CD1c-positive myeloid dendritic cell (primary cell): ENCODE results near the gene CIC.
"Not testable (repeated sequence)": the region's sequence is repeated elsewhere in the genome, so short reads cannot be mapped to it uniquely, and the experiment has no call there.

Experiments used
- DNase-seq: peaks from one replicate; pipeline ENCODE4 v3.0.0-alpha.2; 2016; ENCODE audit errors: extremely low spot score

Gene CIC

GRCh38 chr19:42313096-42313839 is 44.2 kb downstream of the CIC start, which contains the start of gene TMEM145:
TSS of gene TMEM145 (plus strand) at chr19:42313309. CDS start at chr19:42313377, 68 bp downstream.
- peak; percentile 37 for DNase-seq

GRCh38 chr19:42313840-42314755 is 45.0 kb downstream of the CIC start:
- DNase-seq, result no peak

GRCh38 chr19:42315024-42315423 is 46.0 kb downstream of the CIC start:
- no peak for DNase-seq

- DNase-seq, result peak; percentile 52
Observed at GRCh38 chr19:42316223-42317211, 47.5 kb downstream of the CIC start.

- no peak for DNase-seq
Observed at GRCh38 chr19:42317535-42317934, 48.5 kb downstream of the CIC start.

- DNase-seq, result no peak
Observed at GRCh38 chr19:42322305-42322704, 53.3 kb downstream of the CIC start.

- DNase-seq, result no peak
Observed at GRCh38 chr19:42323473-42323851, 54.4 kb downstream of the CIC start.

GRCh38 chr19:42323852-42324654 is 55.0 kb downstream of the CIC start:
- DNase-seq, result peak; percentile 56

- DNase-seq, result no peak
Observed at GRCh38 chr19:42324655-42325307, 55.7 kb downstream of the CIC start.

- DNase-seq, result peak; percentile 99
Observed at GRCh38 chr19:42325308-42325895, 56.4 kb downstream of the CIC start, which contains the start of gene MEGF8. TSS of gene MEGF8 (plus strand) at chr19:42325635. CDS start at chr19:42326244, 609 bp downstream.

- no peak for DNase-seq
Observed at GRCh38 chr19:42325896-42326771, 57.1 kb downstream of the CIC start.

GRCh38 chr19:42326969-42327368 is 57.9 kb downstream of the CIC start:
- no peak for DNase-seq

GRCh38 chr19:42327381-42327780 is 58.3 kb downstream of the CIC start:
- no peak for DNase-seq

GRCh38 chr19:42328106-42328505 is 59.1 kb downstream of the CIC start:
- no peak for DNase-seq

GRCh38 chr19:42328854-42329253 is 59.8 kb downstream of the CIC start:
- no peak for DNase-seq

- no peak for DNase-seq
Observed at GRCh38 chr19:42330241-42330711, 61.2 kb downstream of the CIC start.

GRCh38 chr19:42331333-42331732 is 62.3 kb downstream of the CIC start:
- DNase-seq, result not testable (repeated sequence)

- DNase-seq, result no peak
Observed at GRCh38 chr19:42332059-42332458, 63.0 kb downstream of the CIC start.

- no peak for DNase-seq
Observed at GRCh38 chr19:42333018-42333417, 64.0 kb downstream of the CIC start.
